Activated CD8-positive, alpha-beta memory T cell treated with anti-CD3 and anti-CD28 coated beads for 1 hour (primary cell): Measurements from ENCODE around the gene PNMA8C.
"Not testable (repeated sequence)": the region's sequence is repeated elsewhere in the genome, so short reads cannot be mapped to it uniquely, and the experiment has no call there.

Source experiments
- DNase-seq, 2 donors: peaks; one replicate each; pipeline ENCODE4 v3.0.0-alpha.2; 2020; ENCODE audit warnings: low read depth in 1 of 2; ENCODE audit errors: extremely low read depth in 1 of 2

Gene PNMA8C

GRCh38 chr19:46391296-46392251, 37.2 kb downstream of the PNMA8C start:
- no peak for DNase-seq

GRCh38 chr19:46390866-46391265, 37.9 kb downstream of the PNMA8C start:
- DNase-seq, result no peak

- DNase-seq, result no peak
Observed at GRCh38 chr19:46390121-46390858, 38.4 kb downstream of the PNMA8C start.

GRCh38 chr19:46388311-46389095, 40.2 kb downstream of the PNMA8C start:
- DNase-seq, result no peak

- DNase-seq, result no peak
Observed at GRCh38 chr19:46387713-46388130, 41.0 kb downstream of the PNMA8C start.

GRCh38 chr19:46386996-46387712, 41.6 kb downstream of the PNMA8C start:
- DNase-seq, result no peak

GRCh38 chr19:46386151-46386550, 42.6 kb downstream of the PNMA8C start:
- no peak for DNase-seq

GRCh38 chr19:46385636-46386035, 43.1 kb downstream of the PNMA8C start:
- DNase-seq, result no peak

- DNase-seq, result no peak
Observed at GRCh38 chr19:46384396-46384795, 44.3 kb downstream of the PNMA8C start.

GRCh38 chr19:46383846-46384245, 44.9 kb downstream of the PNMA8C start:
- no peak for DNase-seq

- DNase-seq, result no peak
Observed at GRCh38 chr19:46383171-46383815, 45.4 kb downstream of the PNMA8C start.

- no peak for DNase-seq
Observed at GRCh38 chr19:46381756-46382345, 46.9 kb downstream of the PNMA8C start.

GRCh38 chr19:46381346-46381745, 47.4 kb downstream of the PNMA8C start:
- DNase-seq, result no peak

- DNase-seq, result no peak
Observed at GRCh38 chr19:46380690-46381089, 48.0 kb downstream of the PNMA8C start.

GRCh38 chr19:46378268-46378667, 50.5 kb downstream of the PNMA8C start:
- no peak for DNase-seq

GRCh38 chr19:46376241-46377153, 52.2 kb downstream of the PNMA8C start:
- DNase-seq, result no peak

- DNase-seq, result not testable (repeated sequence)
Observed at GRCh38 chr19:46375476-46376067, 53.2 kb downstream of the PNMA8C start.
